IMR-90 (cell line): Measurements from ENCODE around the gene SV2B. TPM values are rescaled to one million over a fixed set of nuclear protein-coding genes. Genes with fewer than 3 reads are reported as not detected.

Source experiments
- ATAC-seq: fragments of 200-7000 bp; cut with Tn5 transposase; 2 replicates; pipeline ENCODE4 v1.9.1; 2020; ENCODE audit warnings: low read depth, mild to moderate bottlenecking, moderate library complexity
- BruUV-seq: library from RNA; stranded (reverse); fragments of 400-500 nt; replicated peaks from 2 replicates; lab custom pipeline; 2021; lab: Mats Ljungman, UMichigan
- CTCF ChIA-PET: fragments of 300-600 bp; formaldehyde crosslinking; extraction: SDS; loops from one replicate; lab custom pipeline; 2021; ENCODE audit warnings: antibody characterized with exemption; lab: Yijun Ruan, JAX
- POLR2A ChIA-PET: fragments of 300-600 bp; sonication (Branson Sonifier 250); formaldehyde crosslinking; loops from one replicate; lab custom pipeline; 2022; ENCODE audit warnings: antibody characterized with exemption; ENCODE audit not compliant: unreplicated experiment; lab: Charles Lee
- DNase-seq: peaks from one replicate; pipeline ENCODE4 v3.0.0; 2013
- H2AFZ ChIP-seq: replicated peaks from 2 replicates; pipeline ENCODE3; 2013; ENCODE audit warnings: low read length, mild to moderate bottlenecking; ENCODE audit not compliant: poor library complexity
- H2AK5ac ChIP-seq: 2 replicates; pipeline ENCODE4 v1.6.1; 2013; ENCODE audit warnings: low read depth, low read length, inconsistent platforms
- H2AK9ac ChIP-seq: replicated peaks from 2 replicates; pipeline ENCODE3; 2013; ENCODE audit warnings: mild to moderate bottlenecking, low read depth, low read length, moderate library complexity; ENCODE audit not compliant: poor library complexity
- H2BK120ac ChIP-seq: 2 replicates; pipeline ENCODE4 v1.6.1; 2013; ENCODE audit warnings: low read depth, low read length, inconsistent platforms
- H2BK15ac ChIP-seq: 3 replicates; pipeline ENCODE4 v1.6.1; 2013; ENCODE audit warnings: low read depth, low read length, inconsistent platforms
- H2BK20ac ChIP-seq: 2 replicates; pipeline ENCODE4 v1.6.1; 2013; ENCODE audit warnings: low read depth, mild to moderate bottlenecking, inconsistent platforms, low read length, moderate library complexity
- H2BK5ac ChIP-seq: 2 replicates; pipeline ENCODE4 v1.6.1; 2013; ENCODE audit warnings: mild to moderate bottlenecking, low read depth, low read length, inconsistent platforms; ENCODE audit not compliant: poor library complexity, severe bottlenecking
- H3K14ac ChIP-seq: replicated peaks from 2 replicates; pipeline ENCODE4 v1.6.1; 2013; ENCODE audit warnings: low read depth, low read length, inconsistent platforms
- H3K18ac ChIP-seq: 2 replicates; pipeline ENCODE4 v1.6.1; 2013; ENCODE audit warnings: low read depth, low read length, control low read depth
- H3K23ac ChIP-seq: 2 replicates; pipeline ENCODE4 v1.6.1; 2013; ENCODE audit warnings: low read depth, low read length, inconsistent platforms
- H3K27ac ChIP-seq: 2 replicates; pipeline ENCODE4 v1.5.1; 2013; ENCODE audit warnings: mild to moderate bottlenecking, control low read depth, low read length; ENCODE audit not compliant: insufficient read depth
- H3K27me3 ChIP-seq: 2 replicates; pipeline ENCODE4 v1.6.1; 2013; ENCODE audit warnings: low read length; ENCODE audit not compliant: control insufficient read depth, insufficient read depth
- H3K36me3 ChIP-seq: 2 replicates; pipeline ENCODE4 v1.6.1; 2013; ENCODE audit warnings: low read length, mixed read lengths; ENCODE audit not compliant: control insufficient read depth, insufficient read depth
- H3K4ac ChIP-seq: 2 replicates; pipeline ENCODE4 v1.6.1; 2013; ENCODE audit warnings: low read depth, low read length, inconsistent platforms
- H3K4me1 ChIP-seq: 2 replicates; pipeline ENCODE4 v1.6.1; 2013; ENCODE audit warnings: low read length, mixed read lengths; ENCODE audit not compliant: control insufficient read depth, insufficient read depth
- H3K4me2 ChIP-seq: 2 replicates; pipeline ENCODE4 v1.6.1; 2013; ENCODE audit warnings: low read depth, mild to moderate bottlenecking, control low read depth, low read length, moderate library complexity
- H3K4me3 ChIP-seq: 2 replicates; pipeline ENCODE4 v1.5.1; 2013; ENCODE audit warnings: low read depth, mild to moderate bottlenecking, control low read depth, low read length, moderate library complexity; ENCODE audit not compliant: insufficient read depth
- H3K56ac ChIP-seq: 2 replicates; pipeline ENCODE4 v1.6.1; 2013; ENCODE audit warnings: low read length, inconsistent platforms; ENCODE audit not compliant: insufficient read depth; ENCODE audit errors: extremely low read depth
- H3K79me1 ChIP-seq, 2 experiments: 2 replicates each; pipeline ENCODE4 v1.6.1; 2013; ENCODE audit warnings: low read length in 2 of 2, inconsistent platforms in 1 of 2, low read depth in 1 of 2
- H3K9ac ChIP-seq: 2 replicates; pipeline ENCODE4 v1.6.1; 2013; ENCODE audit warnings: low read depth, low read length, control low read depth
- H3K9me1 ChIP-seq: 2 replicates; pipeline ENCODE4 v1.6.1; 2013; ENCODE audit warnings: low read length, inconsistent platforms; ENCODE audit not compliant: insufficient read depth
- H3K9me3 ChIP-seq: 2 replicates; pipeline ENCODE4 v1.6.1; 2013; ENCODE audit warnings: low read length; ENCODE audit not compliant: control insufficient read depth, insufficient read depth
- H4K20me1 ChIP-seq: 2 replicates; pipeline ENCODE4 v1.6.1; 2013; ENCODE audit warnings: low read length, inconsistent platforms; ENCODE audit not compliant: insufficient read depth
- H4K5ac ChIP-seq: 2 replicates; pipeline ENCODE4 v1.6.1; 2013; ENCODE audit warnings: mild to moderate bottlenecking, low read depth, low read length, control low read depth
- H4K8ac ChIP-seq, 2 experiments: 2 replicates each; pipeline ENCODE4 v1.6.1; 2013; ENCODE audit warnings: low read depth in 2 of 2, low read length in 2 of 2, control low read depth in 1 of 2, inconsistent platforms in 1 of 2
- H4K91ac ChIP-seq: 2 replicates; pipeline ENCODE4 v1.6.1; 2013; ENCODE audit warnings: low read depth, low read length, inconsistent platforms; ENCODE audit not compliant: insufficient read depth
- BHLHE40 ChIP-seq: fragments of 150-350 bp; IDR thresholded peaks from 2 replicates; pipeline ENCODE4 v1.6.1; 2016; ENCODE audit warnings: mild to moderate bottlenecking, low read depth, low read length
- CEBPB ChIP-seq: IDR thresholded peaks from 2 replicates; pipeline ENCODE4 v1.6.1; 2012; ENCODE audit warnings: low read depth, low read length, improper control_type of control experiment
- CHD1 ChIP-seq: IDR thresholded peaks from 2 replicates; pipeline ENCODE4 v1.6.1; 2012; ENCODE audit warnings: low read depth, low read length, improper control_type of control experiment
- CTCF ChIP-seq: conservative IDR thresholded peaks from 2 replicates; pipeline ENCODE4 v1.5.1; 2012; ENCODE audit warnings: mild to moderate bottlenecking, low read depth, low read length, improper control_type of control experiment
- ELK1 ChIP-seq: fragments of 150-350 bp; IDR thresholded peaks from 2 replicates; pipeline ENCODE4 v1.6.1; 2016; ENCODE audit warnings: low read depth, mild to moderate bottlenecking, low read length, moderate library complexity, borderline replicate concordance
- FOS ChIP-seq: fragments of 150-350 bp; IDR thresholded peaks from 2 replicates; pipeline ENCODE4 v1.6.1; 2016; ENCODE audit warnings: low read depth, low read length
- MAFK ChIP-seq: IDR thresholded peaks from 2 replicates; pipeline ENCODE4 v1.6.1; 2012; ENCODE audit warnings: low read depth, low read length, improper control_type of control experiment
- MAZ ChIP-seq: IDR thresholded peaks from 2 replicates; pipeline ENCODE4 v1.6.1; 2012; ENCODE audit warnings: low read depth, mild to moderate bottlenecking, low read length, improper control_type of control experiment, moderate library complexity, borderline replicate concordance
- MXI1 ChIP-seq: IDR thresholded peaks from 2 replicates; pipeline ENCODE4 v1.6.1; 2012; ENCODE audit warnings: low read depth, mild to moderate bottlenecking, low read length, moderate library complexity, borderline replicate concordance
- NFE2L2 ChIP-seq: fragments of 150-350 bp; IDR thresholded peaks from 2 replicates; pipeline ENCODE4 v1.6.1; 2016; ENCODE audit warnings: low read depth, mild to moderate bottlenecking, low read length
- POLR2A ChIP-seq: IDR thresholded peaks from 2 replicates; pipeline ENCODE4 v1.6.1; 2012; ENCODE audit warnings: mild to moderate bottlenecking, low read depth, low read length
- RAD21 ChIP-seq: IDR thresholded peaks from 2 replicates; pipeline ENCODE4 v1.6.1; 2012; ENCODE audit warnings: low read length, improper control_type of control experiment
- RCOR1 ChIP-seq: IDR thresholded peaks from 2 replicates; pipeline ENCODE4 v1.6.1; 2012; ENCODE audit warnings: mild to moderate bottlenecking, low read length, improper control_type of control experiment; ENCODE audit not compliant: insufficient replicate concordance
- RFX5 ChIP-seq: IDR thresholded peaks from 2 replicates; pipeline ENCODE4 v1.8.0; 2012; ENCODE audit warnings: low read depth, mild to moderate bottlenecking, low read length, moderate library complexity
- SMC3 ChIP-seq: fragments of 150-350 bp; IDR thresholded peaks from 2 replicates; pipeline ENCODE4 v1.6.1; 2016; ENCODE audit warnings: low read depth, mild to moderate bottlenecking, antibody characterized with exemption, low read length, moderate library complexity
- USF2 ChIP-seq: fragments of 150-350 bp; IDR thresholded peaks from 2 replicates; pipeline ENCODE4 v1.6.1; 2017; ENCODE audit warnings: mild to moderate bottlenecking, antibody characterized with exemption, low read length, low read depth
- WGBS, 2 experiments: methylation state at CpG; one replicate each; pipeline versions ENCODE4 v1.1.5 to v1.1.7; 2013; ENCODE audit warnings: missing lambda C conversion rate in 2 of 2; ENCODE audit not compliant: insufficient read length in 1 of 2; ENCODE audit errors: extremely low coverage in 2 of 2; 5-methylcytosine and 5-hydroxymethylcytosine counted together
- dilution Hi-C: fragments of 300-500 bp; cut with HindIII; formaldehyde crosslinking; loops from one replicate; pipeline ENCODE4 v1.14.3; 2018; ENCODE audit warnings: low sequenced_read_pairs; ENCODE audit not compliant: unreplicated experiment
- in situ Hi-C: fragments of 300-500 bp; cut with MboI; formaldehyde crosslinking; loops from 3 replicates; pipeline ENCODE4 v1.14.3; 2019; ENCODE audit warnings: low sequenced_read_pairs, inconsistent platforms, mixed read lengths
- intact Hi-C: fragments of 100-400 bp; cut with micrococcal nuclease; formaldehyde crosslinking; loops from 2 replicates; pipeline ENCODE4 v1.10.0; 2022
- polyA plus RNA-seq, 3 experiments: library from polyadenylated mRNA; depleted of rRNA; stranded (reverse); fragments of >200 nt; gene quantifications; 2 replicates each; pipeline ENCODE4 v1.2.3, GENCODE V29; 2012; ENCODE audit warnings: low replicate concordance in 1 of 3
- total RNA-seq: library from RNA; depleted of rRNA; stranded (reverse); fragments of >200 nt; gene quantifications from 2 replicates; pipeline ENCODE4 v1.2.3, GENCODE V29; 2012

The SV2B gene
- total and polyA plus RNA-seq, 2 of the 4 experiments (the other 2 are of a cell fraction), result not detected

GRCh38 chr15:91117375-91117774 lies 17.3 kb downstream of the SV2B start:
- Histone ChIP-seq H3K27ac (no peak overlapping the region), H3K9me3 (no peaks in the 10 kb centered on the region), H4K5ac (no peak overlapping the region), H3K27me3 (peaks cover 3% of the 10 kb centered on the region), H3K56ac (no peak overlapping the region), H2AK9ac (no peak overlapping the region), H3K23ac (no peak overlapping the region), H2BK120ac (no peak overlapping the region), H4K91ac (no peak overlapping the region), H2AFZ (no peak overlapping the region), H3K4me2 (no peak overlapping the region), H2AK5ac (no peak overlapping the region), H4K8ac (no peak overlapping the region), H2BK15ac (no peak overlapping the region), H3K18ac (no peak overlapping the region), H3K9ac (no peak overlapping the region), H3K4ac (no peak overlapping the region), H3K14ac (no peak overlapping the region), H3K36me3 (no peaks in the 10 kb centered on the region), H3K79me1 (no peaks in the 10 kb centered on the region), H3K9me1 (no peaks in the 10 kb centered on the region), H4K20me1 (no peaks in the 10 kb centered on the region), H2BK20ac (no peak overlapping the region), H3K4me3 (no peak overlapping the region), H3K4me1 (no peaks in the 10 kb centered on the region), H2BK5ac (no peak overlapping the region)
- in situ Hi-C loops (no loop called here), intact Hi-C loops (no loop called here), dilution Hi-C loops (no loop called here)
- BruUV-seq, result no TSS peak
- ChIA-PET POLR2A (no interaction called here), CTCF (no interaction called here)
- ATAC-seq (no peak), DNase-seq (no peak)
- TF ChIP-seq FOS (no peak), MAZ (no peak), CHD1 (no peak), ELK1 (no peak), BHLHE40 (no peak), RCOR1 (no peak), MAFK (no peak), RAD21 (no peak), USF2 (no peak), CTCF (no peak), CEBPB (no peak), RFX5 (no peak), MXI1 (no peak), SMC3 (no peak), NFE2L2 (no peak), POLR2A (no peak)
- WGBS, 2 experiments, result no CpG with 5 or more reads among the region's 1 CpG
